Mammary epithelial cell (primary cell): ENCODE measurements around the gene KCNH5.

ENCODE experiments used
- CTCF ChIP-seq, 2 donors: IDR thresholded peaks in 1 of 2; conservative IDR thresholded peaks in 1 of 2; 2 replicates each; pipeline ENCODE4 v1.5.1; 2011 to 2012; ENCODE audit warnings: inconsistent platforms in 2 of 2, low read length in 2 of 2, mild to moderate bottlenecking in 2 of 2, control low read depth in 1 of 2, low read depth in 1 of 2; ENCODE audit not compliant: insufficient read depth in 1 of 2; ENCODE audit errors: extremely low read depth in 1 of 2
- EZH2 ChIP-seq: IDR thresholded peaks from 2 replicates; pipeline ENCODE4 v1.6.1; 2012; ENCODE audit warnings: low read length, inconsistent platforms, borderline replicate concordance

GRCh38 chr14:62706217-62706616, 339.0 kb downstream of the KCNH5 start:
- TF ChIP-seq CTCF (conservative IDR thresholded peaks at IDR 0.05 in 1 of 2, IDR thresholded peaks at IDR 0.05 in 1 of 2; ENCODE audit: extremely low read depth in 1 of 2, insufficient read depth in 1 of 2, low read depth in 1 of 2, low read length in 2 of 2) (no peak), EZH2 (no peak)
